NCI-H187 (cell line): ENCODE data around the gene SIN3A.
"Not testable (repeated sequence)": the region's sequence is repeated elsewhere in the genome, so short reads cannot be mapped to it uniquely, and the experiment has no call there.

Source experiments
- DNase-seq, 2 experiments: peaks; one replicate each; lab custom pipeline; 2025; lab: John Stamatoyannopoulos, UW

The SIN3A gene

GRCh38 chr15:75356517-75356916 lies 95.0 kb downstream of the SIN3A start:
- no peak for DNase-seq

GRCh38 chr15:75356006-75356405 lies 95.5 kb downstream of the SIN3A start:
- DNase-seq: no peak

GRCh38 chr15:75355369-75355768 lies 96.1 kb downstream of the SIN3A start:
- DNase-seq: no peak

- DNase-seq: no peak
These were observed 97.0 kb downstream of the SIN3A start for GRCh38 chr15:75354454-75354853.

GRCh38 chr15:75353604-75354003 lies 97.9 kb downstream of the SIN3A start:
- no peak for DNase-seq

- no peak for DNase-seq
These were observed 99.1 kb downstream of the SIN3A start for GRCh38 chr15:75352186-75353080.

- no peak for DNase-seq
These were observed 100.7 kb downstream of the SIN3A start for GRCh38 chr15:75350601-75351361.

GRCh38 chr15:75349851-75350588 lies 101.5 kb downstream of the SIN3A start:
- no peak for DNase-seq

- not testable (repeated sequence) for DNase-seq
These were observed 102.2 kb downstream of the SIN3A start for GRCh38 chr15:75349351-75349669.

- DNase-seq: no peak
These were observed 102.7 kb downstream of the SIN3A start for GRCh38 chr15:75348562-75349350.

GRCh38 chr15:75348034-75348561 lies 103.4 kb downstream of the SIN3A start:
- DNase-seq: no peak

- no peak for DNase-seq
These were observed 104.1 kb downstream of the SIN3A start for GRCh38 chr15:75347222-75348033.

- no peak for DNase-seq
These were observed 104.7 kb downstream of the SIN3A start, which contains the start of gene NEIL1 for GRCh38 chr15:75346796-75347221. TSS of gene NEIL1 (plus strand) at chr15:75347039. CDS start at chr15:75348906, 1,867 bp downstream.

- not testable (repeated sequence) for DNase-seq
These were observed 107.5 kb downstream of the SIN3A start for GRCh38 chr15:75343953-75344352.

- no peak for DNase-seq
These were observed 109.3 kb downstream of the SIN3A start for GRCh38 chr15:75342221-75342620.

- DNase-seq: no peak
These were observed 111.8 kb downstream of the SIN3A start for GRCh38 chr15:75339531-75340240.

GRCh38 chr15:75338661-75339240 lies 112.7 kb downstream of the SIN3A start:
- no peak for DNase-seq

GRCh38 chr15:75335705-75336355 lies 115.7 kb downstream of the SIN3A start, which contains the start of gene COMMD4:
TSS of gene COMMD4 (plus strand) at chr15:75336063. CDS start at chr15:75336090, 27 bp downstream.
- DNase-seq: peak; percentile 39 to 80

- DNase-seq: no peak
These were observed 116.2 kb downstream of the SIN3A start for GRCh38 chr15:75335313-75335704.
